NCI-H2196 treated with DMSO at 0.1 percent for 48 hours (cell line): ENCODE data around the gene PRR19.

Experiments
- DNase-seq: peaks from one replicate; lab custom pipeline; 2025; ENCODE audit not compliant: unreplicated experiment; lab: John Stamatoyannopoulos, UW

PRR19 gene

DNA sequence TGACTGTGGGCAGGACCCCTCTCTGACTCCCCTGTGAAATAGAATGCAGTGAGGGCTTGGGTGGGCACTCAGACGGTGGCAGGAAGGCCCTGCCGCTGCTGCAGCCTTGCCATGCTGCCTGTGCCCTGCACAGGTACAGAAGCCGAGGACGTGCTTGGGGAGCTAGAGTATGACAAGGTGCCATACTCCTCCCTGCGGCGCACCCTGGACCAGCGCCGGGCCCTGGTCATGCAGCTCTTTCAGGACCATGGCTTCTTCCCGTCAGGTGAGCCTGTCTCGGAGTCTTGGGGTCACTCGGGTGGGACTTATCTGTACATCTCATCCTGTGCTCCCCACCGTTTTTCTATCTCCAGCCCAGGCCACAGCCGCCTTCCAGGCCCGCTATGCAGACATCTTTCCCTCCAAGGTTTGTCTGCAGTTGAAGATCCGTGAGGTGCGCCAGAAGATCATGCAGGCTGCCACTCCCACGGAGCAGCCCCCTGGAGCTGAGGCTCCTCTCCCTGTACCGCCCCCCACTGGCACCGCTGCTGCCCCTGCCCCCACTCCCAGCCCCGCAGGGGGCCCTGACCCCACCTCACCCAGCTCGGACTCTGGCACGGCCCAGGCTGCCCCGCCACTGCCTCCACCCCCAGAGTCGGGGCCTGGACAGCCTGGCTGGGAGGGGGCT lies 7.3 kb upstream of the PRR19 start:
- DNase-seq: no peak

DNA sequence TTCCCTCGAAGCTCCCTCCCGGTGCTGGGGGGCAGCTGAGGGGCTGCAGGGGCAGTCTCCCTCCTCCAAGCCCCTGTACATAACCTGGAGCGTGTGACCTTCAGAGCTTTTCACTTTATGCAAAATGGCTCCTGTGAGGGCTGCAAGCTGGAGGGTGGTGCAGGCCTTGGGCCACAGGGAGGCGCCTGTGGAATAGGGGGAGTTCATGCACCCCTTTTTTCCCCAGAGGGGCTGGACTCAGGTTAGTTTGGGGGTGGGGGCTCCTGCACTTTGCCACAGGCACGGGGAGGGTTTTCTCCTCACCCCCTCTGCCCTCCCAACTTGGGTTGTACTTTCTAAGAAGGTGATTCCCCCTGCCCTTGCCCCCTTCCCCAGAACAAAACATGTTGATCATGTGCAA lies 6.6 kb upstream of the PRR19 start:
- DNase-seq: no peak

GRCh38 chr19:42295831-42296525 lies 6.0 kb upstream of the PRR19 start:
- peak; percentile 41 for DNase-seq

DNA sequence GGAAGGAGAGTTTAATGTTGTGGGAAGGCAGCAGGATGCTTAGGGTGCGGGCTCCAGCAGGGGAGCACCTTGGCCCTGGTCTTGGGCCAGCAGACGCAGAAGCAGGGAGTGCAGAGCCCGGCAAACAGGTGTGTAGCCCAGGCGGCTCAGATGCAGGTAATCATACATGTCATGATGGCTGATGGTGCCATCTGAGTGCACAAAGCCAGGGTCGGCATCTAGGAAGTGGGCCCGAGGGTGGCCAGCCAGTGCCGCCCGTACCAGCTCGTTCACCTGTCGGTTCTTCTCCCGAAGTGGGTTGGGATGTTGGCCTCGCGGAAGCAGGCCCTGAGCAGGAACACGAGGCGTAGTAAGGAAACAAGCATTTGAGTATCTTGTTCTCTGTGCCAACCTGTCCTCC lies 4.9 kb upstream of the PRR19 start:
- no peak for DNase-seq

- peak; percentile 38 for DNase-seq
These were observed 1.2 kb downstream of the PRR19 start for GRCh38 chr19:42303101-42303464.

- DNase-seq: no peak
These were observed 1.9 kb downstream of the PRR19 start for GRCh38 chr19:42303876-42304275.

DNA sequence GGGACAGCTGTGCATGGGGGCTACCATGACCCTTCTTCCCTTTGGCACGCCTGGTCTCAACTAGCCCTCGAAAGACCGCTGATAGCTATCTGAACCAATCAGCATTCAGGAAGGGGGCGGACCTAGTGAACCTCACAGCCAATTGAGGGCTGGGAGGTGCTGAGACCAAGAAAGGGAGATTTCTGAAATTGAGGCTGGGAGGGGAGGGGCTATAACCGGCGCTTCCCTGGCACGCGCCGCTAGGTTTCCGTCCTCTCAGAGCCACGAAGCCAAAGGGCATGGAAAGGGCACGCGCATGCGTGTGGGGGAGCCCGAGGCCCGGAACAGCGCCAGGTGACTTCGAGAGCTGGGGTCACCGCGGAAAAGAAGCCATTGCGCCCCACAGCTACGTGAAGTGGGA lies 4.7 kb downstream of the PRR19 start:
- no peak for DNase-seq

DNA sequence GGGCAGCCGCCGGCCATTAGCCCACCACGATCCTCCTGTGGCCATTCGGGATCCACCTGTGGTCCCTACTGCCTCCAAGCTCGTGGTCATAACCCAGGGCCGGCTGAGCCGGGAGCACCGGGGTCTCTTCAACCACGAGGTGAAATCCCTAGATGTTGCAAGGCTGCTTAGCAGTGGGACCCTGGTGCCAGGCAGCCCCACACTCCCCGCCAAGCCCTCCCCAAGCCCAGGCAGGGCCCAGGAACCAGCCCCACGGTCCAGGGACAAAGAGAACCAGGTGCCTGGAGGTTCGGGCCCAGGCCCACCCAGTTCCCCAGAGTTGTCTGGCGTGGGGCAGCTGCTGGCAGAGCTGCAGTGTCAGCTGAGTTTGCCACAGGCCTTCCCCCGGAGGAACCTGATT lies 7.8 kb downstream of the PRR19 start:
- no peak for DNase-seq

DNA sequence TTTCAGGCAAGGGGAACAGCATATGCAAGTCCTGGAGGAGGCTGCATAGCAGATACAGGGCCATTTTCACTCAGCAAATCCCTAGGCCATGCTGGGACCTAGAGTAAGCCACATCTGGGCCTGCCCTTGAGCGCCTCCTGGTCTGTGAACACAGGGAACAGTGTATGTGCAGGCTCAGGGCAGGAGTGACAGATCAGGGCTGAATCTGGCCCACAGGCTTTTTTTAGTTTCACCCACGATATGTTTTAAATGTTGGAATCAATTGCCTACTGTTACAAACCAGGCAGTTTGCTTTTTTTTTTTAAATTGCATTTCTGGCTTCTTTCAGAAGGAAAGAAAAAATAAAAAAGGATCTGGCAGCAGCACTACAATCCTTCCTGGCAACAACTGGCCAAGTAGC lies 9.7 kb downstream of the PRR19 start:
- no peak for DNase-seq

DNA sequence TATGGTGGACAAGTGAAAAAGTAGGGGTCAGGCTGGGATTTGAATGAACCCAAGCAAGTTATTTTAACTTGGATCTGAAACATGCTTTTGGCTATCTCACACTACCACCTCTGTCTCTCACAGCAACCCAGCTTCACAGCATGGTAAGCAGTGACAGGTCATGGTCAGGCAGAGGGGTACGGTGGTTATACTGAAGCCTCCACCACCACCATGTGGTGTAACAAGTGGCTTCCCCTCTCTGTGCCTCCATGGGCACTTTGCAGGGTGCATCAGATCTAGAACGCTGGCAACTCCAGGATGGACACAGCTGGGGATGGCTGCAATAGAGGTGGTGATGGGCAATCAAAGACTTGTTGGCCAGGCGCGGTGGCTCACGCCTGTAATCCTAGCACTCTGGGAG lies 10.4 kb downstream of the PRR19 start:
- no peak for DNase-seq

DNA sequence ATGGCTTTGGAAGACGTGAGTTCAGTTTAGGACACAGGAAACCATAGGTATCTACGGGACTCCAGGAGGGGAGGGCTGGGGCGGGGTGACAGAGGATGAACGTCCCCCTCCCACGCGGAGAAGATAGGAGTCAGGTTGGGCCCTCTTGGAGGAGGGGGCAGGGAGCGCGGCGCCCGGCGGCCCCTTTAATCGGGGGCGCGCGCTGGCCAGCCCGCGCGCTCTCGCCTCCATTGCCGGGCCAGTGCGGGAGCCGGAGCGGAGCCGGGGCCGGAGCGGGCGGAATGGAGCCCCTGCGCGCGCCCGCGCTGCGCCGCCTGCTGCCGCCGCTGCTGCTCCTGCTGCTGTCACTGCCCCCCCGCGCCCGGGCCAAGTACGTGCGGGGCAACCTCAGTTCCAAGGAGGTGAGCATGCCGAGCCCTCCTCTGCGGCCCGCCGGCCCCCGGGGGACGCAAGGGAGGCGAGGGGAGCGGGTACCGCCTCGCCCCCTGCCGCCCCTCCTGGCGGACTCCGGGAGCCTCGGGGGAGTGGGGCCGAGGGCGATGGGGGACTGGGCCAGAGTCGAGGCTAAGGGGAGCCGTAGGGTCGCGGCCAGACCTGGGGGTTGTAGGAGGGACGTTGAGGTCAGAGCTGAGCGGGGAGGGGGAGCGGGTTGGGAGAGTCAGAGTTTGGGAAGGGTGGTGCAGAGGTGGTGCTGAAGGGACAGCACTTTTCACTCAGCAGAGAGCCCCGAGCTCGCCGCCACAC lies 11.3 kb downstream of the PRR19 start, which contains the start of gene TMEM145:
Gene TMEM145 (plus strand): TSS at position 214 of the 744 bp plus-strand sequence. CDS start 68 bp downstream, at position 282.
- peak; percentile 40 for DNase-seq

- no peak for DNase-seq
These were observed 12.2 kb downstream of the PRR19 start for GRCh38 chr19:42313840-42314755.

DNA sequence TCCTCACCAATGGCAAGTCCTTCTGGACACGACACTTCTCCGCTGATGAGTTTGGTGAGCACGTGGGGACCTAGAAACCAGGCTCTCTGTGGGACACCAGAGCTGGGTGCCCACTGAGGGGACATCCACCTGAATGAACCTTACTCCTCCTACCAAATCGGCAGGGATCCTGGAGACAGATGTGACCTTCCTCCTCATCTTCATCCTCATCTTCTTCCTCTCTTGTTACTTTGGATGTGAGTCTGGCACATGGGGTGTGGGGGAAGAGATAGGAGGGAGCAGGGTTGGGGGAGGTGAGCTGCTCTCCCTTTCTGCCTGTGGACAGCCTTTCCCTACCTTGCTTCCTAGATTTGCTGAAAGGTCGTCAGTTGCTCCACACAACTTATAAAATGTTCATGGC lies 13.1 kb downstream of the PRR19 start:
- DNase-seq: no peak

GRCh38 chr19:42316223-42317211 lies 14.6 kb downstream of the PRR19 start:
- DNase-seq: peak; percentile 87

GRCh38 chr19:42317535-42317934 lies 15.6 kb downstream of the PRR19 start:
- DNase-seq: no peak

DNA sequence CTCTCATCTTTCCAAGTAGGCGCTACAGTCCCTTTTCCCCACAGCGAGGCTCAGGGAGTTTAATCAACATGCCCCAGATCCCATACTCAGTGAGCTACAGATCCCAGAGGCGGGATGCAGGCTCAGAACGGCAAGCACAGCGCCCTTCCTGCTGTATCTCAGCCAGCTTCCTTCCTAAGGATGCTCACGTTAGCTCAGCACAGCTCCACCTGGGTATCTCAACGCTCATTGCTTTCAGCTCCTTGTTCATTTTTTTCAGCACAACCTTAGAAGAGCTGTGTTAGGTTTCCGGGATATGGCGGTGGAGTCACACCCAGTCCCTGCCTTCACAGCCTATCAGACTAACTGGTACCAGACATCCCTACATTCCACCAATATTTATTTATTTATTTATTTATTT lies 20.4 kb downstream of the PRR19 start:
- DNase-seq: no peak

- DNase-seq: no peak
These were observed 21.5 kb downstream of the PRR19 start for GRCh38 chr19:42323473-42323851.

GRCh38 chr19:42323852-42324654 lies 22.1 kb downstream of the PRR19 start:
- no peak for DNase-seq

GRCh38 chr19:42324655-42325307 lies 22.8 kb downstream of the PRR19 start:
- no peak for DNase-seq
